ENCODE data around the gene NKAIN2.

NKAIN2 gene

DNA sequence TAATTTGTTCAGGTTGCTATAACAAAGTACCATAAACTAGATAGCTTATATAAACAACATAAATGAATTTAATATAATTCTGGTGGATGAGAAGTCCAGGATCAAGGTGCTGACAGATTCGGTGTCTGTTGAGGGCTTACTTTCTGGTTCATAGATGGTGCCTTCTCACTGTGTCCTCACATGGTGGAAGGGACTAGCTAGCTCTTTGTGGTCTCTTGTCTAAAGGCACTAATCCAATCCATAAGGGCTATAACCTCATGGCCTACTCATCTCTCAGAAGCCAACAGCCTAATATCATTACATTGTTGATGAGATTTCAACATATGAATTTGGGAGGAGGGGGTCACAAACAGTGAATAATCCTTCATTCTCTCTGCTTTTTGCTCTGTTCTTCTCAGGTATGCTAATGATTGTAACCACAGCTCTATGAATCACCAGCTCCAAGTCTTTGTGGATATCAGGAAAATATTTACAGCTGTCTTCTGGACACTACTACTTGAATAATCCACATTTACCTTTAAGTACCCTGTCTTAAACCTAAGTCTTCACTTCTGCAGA, 122.3 kb downstream of the NKAIN2 start (continued):
- TF ChIP-seq ZNF658 (tag by site-specific recombination; IDR thresholded peaks at IDR 0.05) (no peak), ZFP69B (tag by site-specific recombination; IDR thresholded peaks at IDR 0.05) (no peak), OVOL3 (tag by site-specific recombination; IDR thresholded peaks at IDR 0.05) (no peak), IKZF3 (tag by site-specific recombination; IDR thresholded peaks at IDR 0.05) (no peak), FEZF1 (tag by site-specific recombination; IDR thresholded peaks at IDR 0.05) (no peak), ZNF544 (tag by site-specific recombination; IDR thresholded peaks at IDR 0.05) (no peak), MYNN (tag by site-specific recombination; IDR thresholded peaks at IDR 0.05; ENCODE audit: borderline replicate concordance) (no peak), ZNF133 (tag by site-specific recombination; IDR thresholded peaks at IDR 0.05) (no peak), YY2 (tag by site-specific recombination; IDR thresholded peaks at IDR 0.05) (no peak), ZNF776 (tag by site-specific recombination; IDR thresholded peaks at IDR 0.05; ENCODE audit: borderline replicate concordance) (no peak), ZBTB1 (tag by site-specific recombination; IDR thresholded peaks at IDR 0.05) (no peak)
- TF ChIP-seq, protein P1, sequence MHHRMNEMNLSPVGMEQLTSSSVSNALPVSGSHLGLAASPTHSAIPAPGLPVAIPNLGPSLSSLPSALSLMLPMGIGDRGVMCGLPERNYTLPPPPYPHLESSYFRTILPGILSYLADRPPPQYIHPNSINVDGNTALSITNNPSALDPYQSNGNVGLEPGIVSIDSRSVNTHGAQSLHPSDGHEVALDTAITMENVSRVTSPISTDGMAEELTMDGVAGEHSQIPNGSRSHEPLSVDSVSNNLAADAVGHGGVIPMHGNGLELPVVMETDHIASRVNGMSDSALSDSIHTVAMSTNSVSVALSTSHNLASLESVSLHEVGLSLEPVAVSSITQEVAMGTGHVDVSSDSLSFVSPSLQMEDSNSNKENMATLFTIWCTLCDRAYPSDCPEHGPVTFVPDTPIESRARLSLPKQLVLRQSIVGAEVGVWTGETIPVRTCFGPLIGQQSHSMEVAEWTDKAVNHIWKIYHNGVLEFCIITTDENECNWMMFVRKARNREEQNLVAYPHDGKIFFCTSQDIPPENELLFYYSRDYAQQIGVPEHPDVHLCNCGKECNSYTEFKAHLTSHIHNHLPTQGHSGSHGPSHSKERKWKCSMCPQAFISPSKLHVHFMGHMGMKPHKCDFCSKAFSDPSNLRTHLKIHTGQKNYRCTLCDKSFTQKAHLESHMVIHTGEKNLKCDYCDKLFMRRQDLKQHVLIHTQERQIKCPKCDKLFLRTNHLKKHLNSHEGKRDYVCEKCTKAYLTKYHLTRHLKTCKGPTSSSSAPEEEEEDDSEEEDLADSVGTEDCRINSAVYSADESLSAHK (tag by site-specific recombination; IDR thresholded peaks at IDR 0.05) = no peak
- TF ChIP-seq, protein P2, sequence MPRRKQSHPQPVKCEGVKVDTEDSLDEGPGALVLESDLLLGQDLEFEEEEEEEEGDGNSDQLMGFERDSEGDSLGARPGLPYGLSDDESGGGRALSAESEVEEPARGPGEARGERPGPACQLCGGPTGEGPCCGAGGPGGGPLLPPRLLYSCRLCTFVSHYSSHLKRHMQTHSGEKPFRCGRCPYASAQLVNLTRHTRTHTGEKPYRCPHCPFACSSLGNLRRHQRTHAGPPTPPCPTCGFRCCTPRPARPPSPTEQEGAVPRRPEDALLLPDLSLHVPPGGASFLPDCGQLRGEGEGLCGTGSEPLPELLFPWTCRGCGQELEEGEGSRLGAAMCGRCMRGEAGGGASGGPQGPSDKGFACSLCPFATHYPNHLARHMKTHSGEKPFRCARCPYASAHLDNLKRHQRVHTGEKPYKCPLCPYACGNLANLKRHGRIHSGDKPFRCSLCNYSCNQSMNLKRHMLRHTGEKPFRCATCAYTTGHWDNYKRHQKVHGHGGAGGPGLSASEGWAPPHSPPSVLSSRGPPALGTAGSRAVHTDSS (tag by site-specific recombination; IDR thresholded peaks at IDR 0.05) = no peak

DNA sequence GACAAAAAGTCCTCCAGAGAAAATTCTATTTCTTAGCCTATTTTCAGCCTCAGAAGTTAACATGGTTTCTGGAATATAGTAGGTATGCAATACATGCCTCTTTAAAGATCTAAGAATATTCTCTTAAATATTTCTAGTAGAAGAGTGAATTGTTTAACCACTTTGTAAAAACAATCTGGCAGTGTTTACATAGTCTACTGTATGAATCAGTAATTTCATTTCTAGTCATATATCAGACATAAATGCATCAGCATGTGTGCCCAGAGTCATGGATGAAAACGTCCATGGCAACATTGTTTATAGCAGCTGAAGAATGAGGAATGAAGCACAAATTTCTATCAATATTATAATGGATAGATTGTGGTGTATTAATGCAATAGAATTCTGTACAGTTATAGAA, 124.9 kb downstream of the NKAIN2 start:
- Histone ChIP-seq H3K36me3 (ENCODE audit: control insufficient read depth in 2 of 2, insufficient read depth in 1 of 2, low read length in 2 of 2) (no peaks in the 10 kb centered on the region), H3K4me3 (ENCODE audit: low read depth, low read length) (no peak overlapping the region), H3K27ac (ENCODE audit: extremely low read depth, low read depth, low read length) (no peak overlapping the region), H3K9me3 (ENCODE audit: control insufficient read depth, insufficient read depth, low read depth, low read length) (no peaks in the 10 kb centered on the region), H3K4me1 (ENCODE audit: control insufficient read depth, insufficient read depth, low read length) (peaks cover 11% of the 10 kb centered on the region)
- ChIA-PET CTCF (no interaction called here), POLR2A (no interaction called here)
- no peak for TF ChIP-seq ZNF138 (tag by site-specific recombination; IDR thresholded peaks at IDR 0.05; ENCODE audit: borderline replicate concordance)
- TF ChIP-seq, protein P3, sequence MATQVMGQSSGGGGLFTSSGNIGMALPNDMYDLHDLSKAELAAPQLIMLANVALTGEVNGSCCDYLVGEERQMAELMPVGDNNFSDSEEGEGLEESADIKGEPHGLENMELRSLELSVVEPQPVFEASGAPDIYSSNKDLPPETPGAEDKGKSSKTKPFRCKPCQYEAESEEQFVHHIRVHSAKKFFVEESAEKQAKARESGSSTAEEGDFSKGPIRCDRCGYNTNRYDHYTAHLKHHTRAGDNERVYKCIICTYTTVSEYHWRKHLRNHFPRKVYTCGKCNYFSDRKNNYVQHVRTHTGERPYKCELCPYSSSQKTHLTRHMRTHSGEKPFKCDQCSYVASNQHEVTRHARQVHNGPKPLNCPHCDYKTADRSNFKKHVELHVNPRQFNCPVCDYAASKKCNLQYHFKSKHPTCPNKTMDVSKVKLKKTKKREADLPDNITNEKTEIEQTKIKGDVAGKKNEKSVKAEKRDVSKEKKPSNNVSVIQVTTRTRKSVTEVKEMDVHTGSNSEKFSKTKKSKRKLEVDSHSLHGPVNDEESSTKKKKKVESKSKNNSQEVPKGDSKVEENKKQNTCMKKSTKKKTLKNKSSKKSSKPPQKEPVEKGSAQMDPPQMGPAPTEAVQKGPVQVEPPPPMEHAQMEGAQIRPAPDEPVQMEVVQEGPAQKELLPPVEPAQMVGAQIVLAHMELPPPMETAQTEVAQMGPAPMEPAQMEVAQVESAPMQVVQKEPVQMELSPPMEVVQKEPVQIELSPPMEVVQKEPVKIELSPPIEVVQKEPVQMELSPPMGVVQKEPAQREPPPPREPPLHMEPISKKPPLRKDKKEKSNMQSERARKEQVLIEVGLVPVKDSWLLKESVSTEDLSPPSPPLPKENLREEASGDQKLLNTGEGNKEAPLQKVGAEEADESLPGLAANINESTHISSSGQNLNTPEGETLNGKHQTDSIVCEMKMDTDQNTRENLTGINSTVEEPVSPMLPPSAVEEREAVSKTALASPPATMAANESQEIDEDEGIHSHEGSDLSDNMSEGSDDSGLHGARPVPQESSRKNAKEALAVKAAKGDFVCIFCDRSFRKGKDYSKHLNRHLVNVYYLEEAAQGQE (tag by site-specific recombination; IDR thresholded peaks at IDR 0.05) = no peak
- TF ChIP-seq ZNF292 (tag by site-specific recombination; IDR thresholded peaks at IDR 0.05; ENCODE audit: borderline replicate concordance, low read depth) = no peak

DNA sequence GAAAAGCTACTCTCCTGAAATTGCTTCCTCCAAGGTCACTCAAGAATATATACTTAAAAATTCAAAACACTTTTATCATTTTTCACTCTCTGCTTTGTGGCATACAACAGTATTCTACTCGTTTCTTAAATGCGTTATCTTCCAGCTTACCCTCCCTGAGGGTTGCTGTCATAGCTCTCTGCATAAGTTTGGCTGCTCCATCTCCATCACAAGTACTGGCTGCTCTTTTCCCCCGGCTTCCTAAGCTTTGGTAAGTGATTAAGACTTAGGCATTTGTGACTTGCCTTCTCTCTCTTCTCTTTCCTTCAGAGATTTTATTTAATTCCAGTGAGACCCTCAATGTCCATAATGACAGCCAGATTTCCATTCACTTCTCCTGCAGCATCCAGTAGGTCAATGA, 128.3 kb downstream of the NKAIN2 start:
- TF ChIP-seq MEIS1 (CRISPR knock-in tag; IDR thresholded peaks at IDR 0.05; ENCODE audit: borderline replicate concordance) = no peak
- H3K4me3 ChIP-seq (ENCODE audit: low read depth, low read length) = no peak overlapping the region
- ChIA-PET CTCF (no interaction called here), POLR2A (no interaction called here)
- no peak overlapping the region for H3K27ac ChIP-seq (ENCODE audit: extremely low read depth, low read depth, low read length)
- H3K9me3 ChIP-seq (ENCODE audit: control insufficient read depth, insufficient read depth, low read depth, low read length) = no peaks in the 10 kb centered on the region
- H3K4me1 ChIP-seq (ENCODE audit: control insufficient read depth, insufficient read depth, low read length) = no peaks in the 10 kb centered on the region
- H3K36me3 ChIP-seq (ENCODE audit: control insufficient read depth in 2 of 2, insufficient read depth in 1 of 2, low read length in 2 of 2) = no peaks in the 10 kb centered on the region
